OCI-LY3 (cell line): ENCODE data around the gene CAPZA3.

Experiments
- H2AFZ ChIP-seq: fragments of 200-600, 300-600 bp; shearing (Covaris generic); 2 replicates; pipeline ENCODE4 v1.6.0; 2014; ENCODE audit warnings: antibody characterized with exemption, low read depth, low read length
- H3K27ac ChIP-seq: fragments of 200-600, 300-600 bp; sonication (generic); 2 replicates; pipeline ENCODE4 v1.5.1; 2014; ENCODE audit warnings: mild to moderate bottlenecking, low read length, moderate library complexity, mixed read lengths
- H3K27me3 ChIP-seq: fragments of 200-600, 300-600 bp; sonication (generic); 2 replicates; pipeline ENCODE4 v1.6.1; 2014; ENCODE audit warnings: low read depth, low read length, mixed read lengths
- H3K36me3 ChIP-seq: fragments of 200-600, 300-600 bp; sonication (generic); replicated peaks from 2 replicates; pipeline ENCODE3; 2014; ENCODE audit warnings: low read depth, low read length, mixed read lengths
- H3K4me1 ChIP-seq: fragments of 300-600, 200-600 bp; sonication (generic); 2 replicates; pipeline ENCODE4 v1.6.1; 2014; ENCODE audit warnings: low read length, mixed read lengths
- H3K4me2 ChIP-seq: fragments of 200-600, 300-600 bp; sonication (generic); 2 replicates; pipeline ENCODE4 v1.6.1; 2014; ENCODE audit warnings: low read length, mixed read lengths
- H3K4me3 ChIP-seq: fragments of 300-600, 200-600 bp; sonication (generic); 2 replicates; pipeline ENCODE4 v1.5.1; 2014; ENCODE audit warnings: antibody characterized with exemption, mild to moderate bottlenecking, low read length, moderate library complexity
- H3K79me2 ChIP-seq: fragments of 300-600, 200-600 bp; shearing (Covaris generic); 2 replicates; pipeline ENCODE4 v1.6.1; 2014; ENCODE audit warnings: mild to moderate bottlenecking, low read length, mixed read lengths
- H3K9ac ChIP-seq: fragments of 300-600, 200-600 bp; shearing (Covaris generic); 2 replicates; pipeline ENCODE4 v1.6.0; 2014; ENCODE audit warnings: mild to moderate bottlenecking, low read length, moderate library complexity
- H3K9me3 ChIP-seq: fragments of 200-600, 300-600 bp; shearing (Covaris generic); 2 replicates; pipeline ENCODE4 v1.6.1; 2014; ENCODE audit warnings: low read length, mixed read lengths; ENCODE audit not compliant: insufficient read depth
- H4K20me1 ChIP-seq: fragments of 200-600, 300-600 bp; sonication (generic); 2 replicates; pipeline ENCODE4 v1.6.1; 2016; ENCODE audit warnings: low read length, mixed read lengths; ENCODE audit not compliant: insufficient read depth
- CTCF ChIP-seq: fragments of 200-600, 300-600 bp; sonication (generic); IDR thresholded peaks from 2 replicates; pipeline ENCODE4 v1.5.1; 2014; ENCODE audit warnings: antibody characterized with exemption, low read length, low read depth
- EZH2phosphoT487 ChIP-seq: fragments of 200-600 bp; shearing (Covaris generic); IDR thresholded peaks from 2 replicates; pipeline ENCODE4 v1.6.1; 2018; ENCODE audit warnings: antibody characterized with exemption, mixed run types, low read depth

Gene CAPZA3

GRCh38 chr12:18696971-18697602 is 40.8 kb upstream of the CAPZA3 start:
- no peak for TF ChIP-seq CTCF
- TF ChIP-seq EZH2phosphoT487, result no peak
- Histone ChIP-seq H3K4me2 (no peak overlapping the region), H3K9ac (no peak overlapping the region), H3K4me1 (no peaks in the 10 kb centered on the region), H3K79me2 (no peaks in the 10 kb centered on the region), H3K27ac (no peak overlapping the region), H3K9me3 (no peaks in the 10 kb centered on the region), H4K20me1 (no peaks in the 10 kb centered on the region), H3K36me3 (no peaks in the 10 kb centered on the region), H3K27me3 (no peaks in the 10 kb centered on the region), H2AFZ (no peak overlapping the region), H3K4me3 (no peak overlapping the region)

- Histone ChIP-seq H2AFZ (no peak overlapping the region), H3K9me3 (no peaks in the 10 kb centered on the region), H4K20me1 (no peaks in the 10 kb centered on the region), H3K4me2 (no peak overlapping the region), H3K4me1 (no peaks in the 10 kb centered on the region), H3K27ac (no peak overlapping the region), H3K27me3 (no peaks in the 10 kb centered on the region), H3K36me3 (no peaks in the 10 kb centered on the region), H3K9ac (no peak overlapping the region), H3K4me3 (no peak overlapping the region), H3K79me2 (no peaks in the 10 kb centered on the region)
- TF ChIP-seq CTCF (no peak), EZH2phosphoT487 (no peak)
These were observed 37.6 kb upstream of the CAPZA3 start for GRCh38 chr12:18700271-18700670.

GRCh38 chr12:18703321-18703720 is 34.6 kb upstream of the CAPZA3 start:
- Histone ChIP-seq H2AFZ (no peak overlapping the region), H3K27me3 (no peaks in the 10 kb centered on the region), H3K4me2 (no peak overlapping the region), H3K4me1 (no peaks in the 10 kb centered on the region), H3K4me3 (no peak overlapping the region), H3K9me3 (no peaks in the 10 kb centered on the region), H3K79me2 (no peaks in the 10 kb centered on the region), H3K27ac (no peak overlapping the region), H3K36me3 (no peaks in the 10 kb centered on the region), H4K20me1 (no peaks in the 10 kb centered on the region), H3K9ac (no peak overlapping the region)
- TF ChIP-seq EZH2phosphoT487 (no peak), CTCF (no peak)

- H3K4me1 ChIP-seq, result no peaks in the 10 kb centered on the region
- no peak for TF ChIP-seq CTCF
- TF ChIP-seq EZH2phosphoT487, result no peak
- no peak overlapping the region for H2AFZ ChIP-seq
- no peak overlapping the region for H3K9ac ChIP-seq
- H3K4me3 ChIP-seq, result no peak overlapping the region
- H4K20me1 ChIP-seq, result no peaks in the 10 kb centered on the region
- H3K27ac ChIP-seq, result no peak overlapping the region
- H3K79me2 ChIP-seq, result no peaks in the 10 kb centered on the region
- H3K27me3 ChIP-seq, result no peaks in the 10 kb centered on the region
- H3K36me3 ChIP-seq, result no peaks in the 10 kb centered on the region
- no peak overlapping the region for H3K4me2 ChIP-seq
- H3K9me3 ChIP-seq, result no peaks in the 10 kb centered on the region
These were observed 34.0 kb upstream of the CAPZA3 start for GRCh38 chr12:18703911-18704310.
